HG03442 (cell line): ENCODE measurements around the gene CNTNAP2.

ENCODE experiments used
- ATAC-seq: cut with Tn5 transposase; IDR thresholded peaks from one replicate; pipeline ENCODE4 v1.9.1; 2021; ENCODE audit warnings: mild to moderate bottlenecking, moderate library complexity; ENCODE audit not compliant: unreplicated experiment

The CNTNAP2 gene

DNA sequence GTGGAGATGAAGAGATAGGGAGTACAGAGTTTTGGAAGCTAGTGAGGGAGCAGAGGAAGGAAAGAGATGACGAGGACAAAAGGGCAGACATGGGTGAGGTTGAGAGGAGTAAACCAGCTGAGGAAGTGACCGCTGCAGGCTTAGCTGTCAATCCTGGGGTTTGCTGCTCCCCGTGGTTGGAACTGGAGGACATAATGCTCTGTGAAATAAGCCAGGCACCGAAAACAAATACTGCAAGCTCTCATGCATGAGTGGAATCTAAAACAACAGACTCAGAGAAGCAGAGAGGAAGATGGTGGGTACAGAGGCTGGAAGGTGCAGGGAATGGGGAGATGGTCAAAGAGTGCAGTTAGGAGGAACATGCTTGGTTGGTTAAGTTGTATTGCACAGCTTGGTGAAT, 1991.8 kb downstream of the CNTNAP2 start:
- ATAC-seq, result no peak

DNA sequence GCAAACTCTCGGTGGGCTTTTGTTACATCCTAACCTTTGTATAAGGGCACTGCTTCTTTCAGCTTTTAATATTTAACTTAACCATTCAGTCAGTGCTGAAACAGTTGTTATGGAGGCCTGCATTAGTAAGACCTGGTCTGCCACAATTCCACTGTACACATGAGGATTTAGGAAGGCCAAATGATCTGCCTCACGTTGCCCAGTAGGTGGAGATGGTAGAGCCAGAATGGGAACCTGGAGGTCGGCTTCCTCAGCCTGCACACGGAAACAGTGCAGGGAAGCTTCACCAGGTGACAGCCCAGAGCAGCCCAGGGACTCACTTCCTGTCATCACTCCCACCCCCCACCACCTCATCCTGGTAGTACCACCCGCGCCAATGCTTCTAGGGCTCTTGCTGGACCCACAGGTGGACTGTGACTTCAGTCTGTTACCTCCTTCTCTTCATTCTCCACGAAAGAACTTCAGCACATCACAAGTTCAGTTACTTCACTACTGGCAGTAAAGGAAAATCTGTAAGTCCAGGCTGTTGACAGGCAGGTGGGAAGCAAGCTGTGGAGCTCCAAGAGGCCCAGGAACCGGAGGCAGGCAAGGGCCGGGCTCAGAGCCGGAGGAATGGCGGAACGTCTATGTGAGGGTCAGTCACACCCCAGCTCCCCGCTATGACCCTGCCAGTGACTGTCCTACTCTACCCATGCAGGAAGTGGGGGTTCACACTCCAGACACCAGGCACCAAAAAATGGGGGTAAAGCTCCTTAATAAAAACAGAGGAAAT, 1993.7 kb downstream of the CNTNAP2 start:
- no peak for ATAC-seq

DNA sequence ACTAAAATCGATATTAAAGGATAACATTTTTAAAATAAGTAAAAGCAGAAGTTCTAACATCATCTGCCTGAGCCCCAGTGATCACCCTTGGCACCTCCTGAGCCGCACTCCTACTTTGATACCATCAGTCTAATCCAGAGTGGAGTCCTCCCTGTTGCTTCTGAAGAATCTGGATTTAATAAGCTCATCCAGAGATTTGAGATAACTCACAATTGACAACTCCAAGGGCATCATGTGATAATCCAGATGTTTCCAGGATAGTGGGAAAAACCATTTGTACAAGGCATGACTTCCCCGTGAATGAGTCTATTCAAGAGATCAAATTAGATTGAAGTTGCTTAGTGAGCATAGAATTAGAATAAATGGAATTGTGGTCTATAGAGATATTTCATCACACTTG, 1998.2 kb downstream of the CNTNAP2 start:
- ATAC-seq, result no peak

DNA sequence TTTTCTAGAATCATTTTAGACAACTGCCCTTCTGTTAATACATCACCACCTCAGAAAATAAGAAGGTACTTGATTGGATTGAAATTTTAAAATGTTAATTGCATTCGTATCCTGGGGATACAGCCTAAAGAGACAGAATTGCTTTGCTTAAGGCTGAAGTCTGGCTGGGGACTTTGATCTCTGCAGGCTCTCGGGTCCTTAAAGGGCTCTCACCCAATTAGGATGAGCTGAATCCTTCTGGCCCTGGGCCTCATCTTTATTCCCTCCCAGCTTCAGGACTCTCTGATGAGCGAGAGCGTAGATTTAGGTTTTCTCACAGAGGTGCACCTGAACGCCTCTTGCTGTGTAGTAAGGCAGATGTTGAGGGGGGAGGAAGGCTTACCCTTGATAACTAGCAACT, 1998.7 kb downstream of the CNTNAP2 start:
- ATAC-seq, result no peak

- ATAC-seq, result no peak
These were observed 1999.6 kb downstream of the CNTNAP2 start for GRCh38 chr7:148116195-148116594.

DNA sequence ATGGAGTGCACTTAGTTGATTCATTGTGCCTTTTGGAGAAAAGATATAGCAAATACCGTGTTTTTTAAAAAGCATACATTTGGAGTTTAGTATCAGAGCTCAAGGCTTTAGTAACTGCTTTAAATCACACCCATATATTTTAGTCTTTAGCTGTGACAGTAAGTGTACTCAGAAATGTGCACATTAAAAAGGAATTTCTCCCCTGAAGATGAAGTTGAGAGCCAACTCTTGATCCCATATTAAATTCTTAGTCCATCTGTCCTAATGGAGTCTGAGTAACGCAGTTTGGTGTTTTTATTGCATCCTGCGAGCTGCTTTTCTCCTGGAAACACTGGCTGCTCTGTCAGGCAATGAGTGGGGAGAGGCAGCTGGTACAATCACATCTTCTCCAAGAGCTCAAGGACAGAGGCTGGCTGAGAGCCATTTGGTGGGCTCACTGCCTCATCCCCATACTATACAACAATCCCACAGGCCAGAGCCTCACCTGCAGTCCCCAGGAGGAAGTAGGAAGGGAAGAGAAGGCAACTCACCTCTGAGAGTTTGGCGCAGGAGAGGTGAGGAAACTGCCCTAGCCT, 2000.3 kb downstream of the CNTNAP2 start:
- no peak for ATAC-seq

GRCh38 chr7:148118371-148118770, 2001.8 kb downstream of the CNTNAP2 start:
- ATAC-seq, result no peak

DNA sequence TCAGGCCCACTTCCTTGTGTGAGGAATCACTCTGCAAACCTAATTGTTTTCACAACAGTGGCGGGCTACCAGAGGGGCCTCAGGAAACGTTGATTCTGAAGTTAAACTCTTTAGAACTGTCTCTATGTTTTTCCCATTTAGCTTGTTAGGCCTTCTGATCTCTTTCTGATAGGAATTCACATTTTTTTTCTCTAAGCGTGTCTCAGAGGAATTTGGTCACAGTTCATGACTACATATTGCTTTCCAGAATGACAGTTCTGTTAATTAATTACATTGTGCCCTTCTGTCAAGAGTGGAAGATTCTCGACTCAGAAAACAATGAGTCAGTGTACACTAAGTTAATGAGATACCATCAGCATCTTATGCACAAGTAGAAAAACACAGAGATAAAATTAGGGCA, 2004.8 kb downstream of the CNTNAP2 start:
- ATAC-seq, result no peak

DNA sequence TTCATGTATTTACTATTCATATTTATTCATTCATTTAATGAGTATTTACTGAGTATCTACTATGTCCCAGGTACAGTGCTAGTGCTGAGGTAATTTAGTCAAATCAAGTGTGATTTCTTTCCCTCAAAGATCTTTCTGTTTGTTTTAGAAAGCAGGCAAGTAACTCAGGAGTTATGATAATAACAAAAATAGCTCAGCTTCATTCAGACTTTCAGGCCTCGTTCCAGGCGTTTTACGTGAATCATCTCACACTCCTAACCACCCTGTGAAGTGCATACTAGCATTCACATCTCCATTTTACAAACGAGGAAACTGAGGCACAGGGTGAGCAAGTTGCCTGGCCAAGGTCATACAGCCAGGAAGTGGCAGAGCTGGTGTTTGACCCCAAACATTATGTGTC, 2005.2 kb downstream of the CNTNAP2 start:
- ATAC-seq, result no peak

- no peak for ATAC-seq
These were observed 2007.9 kb downstream of the CNTNAP2 start for GRCh38 chr7:148124477-148124876.

- no peak for ATAC-seq
These were observed 2010.8 kb downstream of the CNTNAP2 start for GRCh38 chr7:148127374-148127773.

DNA sequence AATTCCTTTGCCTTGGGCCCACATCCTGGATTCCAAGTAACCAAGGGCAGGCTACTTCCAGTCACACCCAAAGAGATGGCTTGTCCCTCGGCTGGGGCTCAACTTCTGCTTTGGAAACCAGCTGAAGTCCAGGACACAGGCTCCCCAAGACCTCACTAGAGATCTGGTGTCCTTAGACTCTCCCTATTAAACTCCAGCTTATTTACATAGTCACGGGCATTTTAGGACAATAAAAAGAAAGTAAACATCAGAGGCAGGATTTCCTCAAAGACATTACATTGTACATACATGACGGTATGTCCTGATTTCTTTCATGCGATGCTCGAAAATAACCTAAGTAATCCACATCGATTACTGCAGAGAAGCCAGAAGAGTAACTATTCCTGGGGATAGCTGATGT, 2012.4 kb downstream of the CNTNAP2 start:
- no peak for ATAC-seq

DNA sequence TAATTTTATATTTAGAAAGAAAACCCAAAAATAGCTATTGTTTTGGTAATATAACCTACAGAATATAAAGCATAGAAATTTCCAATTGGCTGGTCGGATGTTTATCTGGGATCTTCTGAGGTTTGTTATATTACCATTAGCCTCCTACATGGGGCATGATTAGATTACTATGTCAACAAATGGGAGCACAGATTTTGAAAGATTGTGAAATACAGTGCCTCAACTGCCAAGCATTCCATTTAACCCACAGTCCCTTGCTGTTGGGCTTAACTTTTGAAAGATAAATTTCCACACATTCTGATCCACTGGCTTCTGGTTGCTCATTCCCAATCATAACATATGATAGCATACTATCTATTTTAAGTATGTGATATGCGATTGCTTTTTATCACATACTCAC, 2018.5 kb downstream of the CNTNAP2 start:
- ATAC-seq, result no peak

- no peak for ATAC-seq
These were observed 2019.4 kb downstream of the CNTNAP2 start for GRCh38 chr7:148135997-148136396.

DNA sequence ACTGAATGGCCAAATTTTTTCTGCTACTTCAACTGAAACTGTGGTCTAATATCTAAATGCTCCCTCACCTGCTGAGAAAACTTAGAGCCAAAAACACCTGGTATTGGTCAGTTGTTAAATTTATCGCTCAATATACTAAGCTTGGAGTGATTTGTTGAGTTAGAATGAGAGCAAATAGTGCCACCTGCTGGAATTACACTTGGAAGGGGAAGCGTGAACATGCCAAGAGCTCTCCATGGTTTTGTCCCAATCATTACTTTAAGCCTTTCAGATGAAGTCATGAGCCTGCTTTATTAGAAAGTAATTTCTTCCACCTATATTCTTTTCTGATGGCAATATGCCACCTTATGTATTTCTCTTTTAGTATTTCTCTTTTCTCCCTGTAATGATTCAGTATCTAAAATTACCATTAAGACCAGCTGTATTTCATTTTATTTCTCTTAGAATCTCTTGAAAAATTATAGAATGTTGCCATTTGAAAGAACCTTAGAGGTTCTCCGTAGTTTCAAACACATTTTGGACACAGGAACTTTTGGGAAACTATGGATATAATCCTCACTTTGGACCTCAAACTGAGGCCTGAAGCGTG, 2026.2 kb downstream of the CNTNAP2 start:
- ATAC-seq, result peak; percentile 58

DNA sequence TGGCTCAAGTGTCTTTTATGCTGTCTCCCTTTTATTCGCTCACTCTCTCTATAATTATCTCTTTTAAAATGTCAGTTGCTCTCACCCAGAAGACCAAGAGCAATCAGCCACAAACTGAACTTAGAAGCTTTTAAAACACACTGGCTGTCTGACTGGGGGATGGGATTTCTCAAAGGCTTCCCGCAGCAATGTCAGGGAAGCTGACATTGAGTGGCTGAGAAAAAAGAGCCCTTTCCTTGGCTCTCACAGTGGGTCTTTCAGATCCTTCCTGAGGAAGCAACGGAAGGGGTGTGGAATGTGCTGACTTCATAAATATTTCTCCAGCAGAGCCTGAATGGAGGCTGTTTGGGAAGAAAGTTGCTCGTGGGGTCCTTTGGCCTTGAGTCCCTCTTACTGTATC, 2028.2 kb downstream of the CNTNAP2 start:
- no peak for ATAC-seq

DNA sequence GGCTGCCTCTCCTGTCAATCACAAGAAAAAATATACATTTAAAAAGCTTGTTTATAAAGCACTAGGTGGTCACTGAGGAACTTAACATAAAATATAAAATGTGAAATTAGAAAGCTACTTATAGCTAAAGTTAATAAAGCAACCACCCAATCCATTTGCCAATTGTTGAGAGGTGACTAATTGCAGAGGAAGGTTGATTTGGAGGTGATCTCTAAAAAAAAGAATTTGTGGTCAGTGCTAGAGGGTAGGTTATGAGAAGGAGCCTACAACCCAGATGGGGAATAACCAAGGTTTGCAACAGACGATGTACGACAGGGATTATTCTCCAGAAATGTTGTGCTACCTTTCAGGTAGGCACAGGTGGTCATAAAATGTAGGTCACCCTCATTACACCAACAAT, 2029.7 kb downstream of the CNTNAP2 start:
- no peak for ATAC-seq

DNA sequence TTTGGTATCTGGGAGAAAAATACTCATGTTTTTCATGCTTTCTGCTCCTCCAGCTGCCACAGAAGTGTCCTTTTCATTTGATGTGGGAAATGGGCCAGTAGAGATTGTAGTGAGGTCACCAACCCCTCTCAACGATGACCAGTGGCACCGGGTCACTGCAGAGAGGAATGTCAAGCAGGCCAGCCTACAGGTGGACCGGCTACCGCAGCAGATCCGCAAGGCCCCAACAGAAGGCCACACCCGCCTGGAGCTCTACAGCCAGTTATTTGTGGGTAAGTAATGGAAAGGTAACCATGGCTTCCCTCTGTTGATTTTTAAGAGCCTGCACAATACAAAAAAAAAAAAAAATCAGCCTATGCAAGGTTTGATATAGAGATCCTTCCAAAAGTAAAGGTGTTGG, 2030.8 kb downstream of the CNTNAP2 start:
- ATAC-seq, result no peak

- no peak for ATAC-seq
These were observed 2031.9 kb downstream of the CNTNAP2 start for GRCh38 chr7:148148456-148148855.

DNA sequence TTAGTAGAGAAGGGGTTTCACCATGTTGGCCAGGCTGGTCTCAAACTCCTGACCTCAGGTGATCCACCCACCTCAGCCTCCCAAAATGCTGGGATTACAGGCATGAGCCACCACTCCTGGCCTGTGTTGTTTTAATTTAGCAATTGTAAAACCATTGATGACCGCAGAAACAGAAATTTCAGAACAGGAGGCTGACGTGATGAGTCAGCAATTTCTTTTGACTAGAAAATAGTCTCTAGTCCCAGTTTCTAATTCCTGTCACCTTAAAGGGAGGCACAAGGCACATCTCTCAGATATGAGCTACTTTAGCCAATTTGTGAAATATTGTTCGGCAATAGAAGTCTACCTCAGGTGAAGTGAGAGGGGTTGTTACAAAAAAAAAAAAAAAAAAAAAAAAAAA, 2033.1 kb downstream of the CNTNAP2 start:
- ATAC-seq, result no peak

- ATAC-seq, result no peak
These were observed 2035.2 kb downstream of the CNTNAP2 start for GRCh38 chr7:148151778-148152177.

- no peak for ATAC-seq
These were observed 2037.1 kb downstream of the CNTNAP2 start for GRCh38 chr7:148153616-148154284.
